GM12878 (cell line): Measurements from ENCODE around the gene MAP3K4. TPM values are rescaled to one million over a fixed set of nuclear protein-coding genes. Genes with fewer than 3 reads are reported as not detected.

Experiments used
- ATAC-seq: fragments of 200-7000 bp; cut with Tn5 transposase; 3 replicates; pipeline ENCODE4 v1.9.1; 2020; ENCODE audit warnings: mild to moderate bottlenecking, moderate library complexity
- BruUV-seq: library from RNA; stranded (reverse); fragments of 400-500 nt; replicated peaks from 2 replicates; lab custom pipeline; 2021; lab: Mats Ljungman, UMichigan
- CTCF ChIA-PET: fragments of 300-600 bp; sonication (Branson Sonifier 250); formaldehyde crosslinking; extraction: SDS; loops from one replicate; lab custom pipeline; 2021; ENCODE audit warnings: inconsistent platforms; lab: Yijun Ruan, JAX
- POLR2A ChIA-PET: fragments of 350-600 bp; formaldehyde crosslinking; extraction: SDS; loops from one replicate; lab custom pipeline; 2021; ENCODE audit warnings: inconsistent platforms; lab: Charles Lee
- RAD21 ChIA-PET: fragments of 300-600 bp; sonication (Branson Sonifier 250); formaldehyde crosslinking; loops from one replicate; lab custom pipeline; 2023; ENCODE audit warnings: antibody characterized with exemption; ENCODE audit not compliant: unreplicated experiment; lab: Charles Lee
- SMC1A ChIA-PET: fragments of 300-600 bp; sonication (Branson Sonifier 250); formaldehyde crosslinking; loops from one replicate; lab custom pipeline; 2023; ENCODE audit not compliant: unreplicated experiment, uncharacterized antibody; lab: Charles Lee
- DNase-seq: peaks from one replicate; pipeline ENCODE4 v3.0.0-alpha.2; 2011; ENCODE audit warnings: low read depth, low spot score
- FAIRE-seq: peaks from 3 replicates; lab custom pipeline; 2011; peaks lifted over from hg19 to GRCh38; lab: Jason Lieb, UNC
- H2AFZ ChIP-seq: 2 replicates; pipeline ENCODE4 v1.6.0; 2011; ENCODE audit warnings: low read depth, low read length, control low read depth; ENCODE audit not compliant: control insufficient read depth
- H3K27ac ChIP-seq: 2 replicates; pipeline ENCODE4 v1.5.1; 2011; ENCODE audit warnings: control low read depth; ENCODE audit not compliant: control insufficient read depth, insufficient read depth
- H3K27me3 ChIP-seq, 2 experiments: replicated peaks in 1 of 2; 2 replicates each; pipeline versions ENCODE4 v1.6.0 to v1.6.1; 2011; ENCODE audit warnings: low read length in 1 of 2; ENCODE audit not compliant: control insufficient read depth in 2 of 2, insufficient read depth in 2 of 2
- H3K36me3 ChIP-seq, 2 experiments: 2 replicates each; pipeline ENCODE4 v1.5.1; 2011; ENCODE audit warnings: low read length in 1 of 2; ENCODE audit not compliant: control insufficient read depth in 2 of 2, insufficient read depth in 2 of 2
- H3K4me1 ChIP-seq: 2 replicates; pipeline ENCODE4 v1.6.1; 2011; ENCODE audit warnings: mild to moderate bottlenecking, low read length, moderate library complexity, mixed read lengths; ENCODE audit not compliant: control insufficient read depth, insufficient read depth
- H3K4me2 ChIP-seq: 2 replicates; pipeline ENCODE4 v1.6.0; 2011; ENCODE audit warnings: control low read depth; ENCODE audit not compliant: control insufficient read depth, insufficient read depth
- H3K4me3 ChIP-seq: fragments of 200-600 bp; sonication (generic); 2 replicates; pipeline ENCODE4 v1.5.1; 2016
- H3K79me2 ChIP-seq: 2 replicates; pipeline ENCODE4 v1.6.0; 2011; ENCODE audit warnings: low read length; ENCODE audit not compliant: control insufficient read depth, insufficient read depth
- H3K9ac ChIP-seq: 2 replicates; pipeline ENCODE4 v1.8.0; 2011; ENCODE audit warnings: low read length, control low read depth, mixed read lengths; ENCODE audit not compliant: control insufficient read depth, insufficient read depth
- H3K9me3 ChIP-seq: replicated peaks from 3 replicates; pipeline ENCODE4 v1.5.1; 2011; ENCODE audit warnings: mild to moderate bottlenecking, low read length; ENCODE audit not compliant: control insufficient read depth, insufficient read depth
- H4K20me1 ChIP-seq: 2 replicates; pipeline ENCODE4 v1.6.0; 2011; ENCODE audit not compliant: control insufficient read depth, insufficient read depth
- CREM ChIP-seq: IDR thresholded peaks from 2 replicates; pipeline ENCODE4 v1.6.1; 2014; ENCODE audit warnings: antibody characterized with exemption, low read depth
- NBN ChIP-seq: fragments of 450-650 bp; IDR thresholded peaks from 2 replicates; pipeline ENCODE4 v1.6.1; 2016
- RB1 ChIP-seq: fragments of 450-650 bp; formaldehyde crosslinking; IDR thresholded peaks from 2 replicates; pipeline ENCODE4 v1.6.1; 2017; ENCODE audit warnings: mild to moderate bottlenecking, borderline replicate concordance
- SMAD1 ChIP-seq: fragments of 450-650 bp; IDR thresholded peaks from 2 replicates; pipeline ENCODE4 v1.6.1; 2018; ENCODE audit warnings: mild to moderate bottlenecking, low read depth; ENCODE audit not compliant: partially characterized antibody
- SMAD5 ChIP-seq: IDR thresholded peaks from 2 replicates; pipeline ENCODE4 v1.6.1; 2016; ENCODE audit warnings: antibody characterized with exemption, low read depth
- ZNF207 ChIP-seq: fragments of 450-650 bp; IDR thresholded peaks from 2 replicates; pipeline ENCODE4 v1.6.1; 2014; ENCODE audit warnings: antibody characterized with exemption, mild to moderate bottlenecking, borderline replicate concordance
- WGBS: methylation state at CpG from one replicate; pipeline ENCODE4 v1.1.6; 2016; ENCODE audit warnings: low lambda C conversion rate; ENCODE audit not compliant: insufficient replicate concordance, insufficient coverage; ENCODE audit errors: missing lambda C conversion rate; 5-methylcytosine and 5-hydroxymethylcytosine counted together
- in situ Hi-C: fragments of 300-500 bp; cut with MboI; formaldehyde crosslinking; loops from 9 replicates; pipeline ENCODE4 v1.14.3; 2018; ENCODE audit warnings: mixed read lengths
- intact Hi-C: fragments of 100-400 bp; cut with micrococcal nuclease; formaldehyde crosslinking; loops from one replicate; pipeline ENCODE4 v1.14.2; 2022; ENCODE audit not compliant: unreplicated experiment
- polyA plus RNA-seq, 11 experiments: library from polyadenylated mRNA; depleted of rRNA in 4 of 11; unstranded in 6 of 11; stranded (reverse) in 5 of 11; fragments of >200 nt; fragmentation: Nextera tagmentation in 4 of 11; fragmentation: Illumina TruSeq in 1 of 11; extraction: Ambion mirVana in 4 of 11; extraction: Trizol in 1 of 11; gene quantifications; 1 replicate in 1 of 11; 2 replicates in 10 of 11; pipeline versions ENCODE4 v1.2.1 to v1.2.3, GENCODE V29; 2011 to 2016; ENCODE audit warnings: inconsistent platforms in 2 of 11, missing spikeins in 2 of 11, low read depth in 1 of 11
- total RNA-seq, 4 experiments: library from RNA; depleted of rRNA in 3 of 4; stranded (reverse); fragments of >200 nt in 3 of 4; fragmentation: Illumina TruSeq in 1 of 4; extraction: Trizol in 1 of 4; gene quantifications; 2 replicates each; pipeline versions ENCODE4 v1.2.1 to v1.2.3, GENCODE V29; 2013 to 2021
- TF ChIP-seq, protein P1 (sequence below): IDR thresholded peaks from 2 replicates; pipeline ENCODE4 v1.6.1; 2012; ENCODE audit warnings: low read depth, low read length, improper control_type of control experiment

MAP3K4 gene
- total and polyA plus RNA-seq, 10 of the 15 experiments (the other 5 are each of a cell fraction or from before 2014, with no cell fraction given): 14.0 to 44.5 (median 23.1) TPM

DNA sequence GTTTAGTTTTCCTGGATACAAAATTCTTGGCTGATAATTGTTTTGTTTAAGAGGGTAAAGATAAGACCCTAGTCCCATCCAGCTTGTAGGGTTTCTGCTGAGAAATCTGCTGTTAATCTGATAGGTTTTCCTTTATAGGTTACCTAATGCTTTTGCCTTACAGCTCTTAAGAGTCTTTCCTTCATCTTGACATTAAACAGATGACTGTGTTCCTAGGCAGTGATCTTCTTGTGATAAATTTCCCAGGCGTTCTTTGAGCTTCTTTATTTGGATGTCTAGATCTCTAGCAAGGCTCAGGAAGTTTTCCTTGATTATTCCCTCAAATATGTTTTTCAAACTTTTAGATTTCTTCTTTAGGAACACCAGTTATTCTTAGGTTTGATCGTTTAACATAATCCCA is 134.0 kb downstream of the MAP3K4 start:
- no peak overlapping the region for H2AFZ ChIP-seq
- SMC1A ChIA-PET: interaction anchor here (1.2 to 1.9 kb wide), 2 partner anchors 37 to 49 kb away, joined by 3 to 4 read pairs; no protein-coding TSS in a partner anchor
- H3K36me3 ChIP-seq: peaks cover 1 to 6% of the 10 kb centered on the region in 2 experiments; a peak in 3 of 4 replicates
- H4K20me1 ChIP-seq: no peaks in the 10 kb centered on the region; the same call in 1 of the 2 replicates
- POLR2A ChIA-PET: interaction anchor here (0.6 kb wide), 1 partner anchor 10 kb away, joined by 3 read pairs; no protein-coding TSS in a partner anchor
- H3K4me2 ChIP-seq: no peak overlapping the region
- H3K27ac ChIP-seq: no peak overlapping the region
- no peaks in the 10 kb centered on the region for H3K27me3 ChIP-seq
- H3K4me3 ChIP-seq: no peak overlapping the region
- peaks cover 2% of the 10 kb centered on the region; the same call in 1 of the 3 replicates for H3K9me3 ChIP-seq
- DNase-seq (no peak), FAIRE-seq (no peak), ATAC-seq (no peak)
- RAD21 ChIA-PET: no interaction called here
- in situ Hi-C loops: loop anchor here (25.0 kb wide), 1 partner anchor 237 kb away; no protein-coding TSS in a partner anchor
- H3K4me1 ChIP-seq: no peaks in the 10 kb centered on the region
- CTCF ChIA-PET: interaction anchor here (1.0 to 1.7 kb wide), 2 partner anchors 16 to 87 kb away, joined by 3 to 4 read pairs; no protein-coding TSS in a partner anchor
- TF ChIP-seq SMAD5: no peak
- H3K9ac ChIP-seq: no peak overlapping the region
- intact Hi-C loops: no loop called here
- no peaks in the 10 kb centered on the region for H3K79me2 ChIP-seq
- 75% methylated on average over 2 of the region's 2 CpGs for WGBS
- BruUV-seq: no TSS peak

DNA sequence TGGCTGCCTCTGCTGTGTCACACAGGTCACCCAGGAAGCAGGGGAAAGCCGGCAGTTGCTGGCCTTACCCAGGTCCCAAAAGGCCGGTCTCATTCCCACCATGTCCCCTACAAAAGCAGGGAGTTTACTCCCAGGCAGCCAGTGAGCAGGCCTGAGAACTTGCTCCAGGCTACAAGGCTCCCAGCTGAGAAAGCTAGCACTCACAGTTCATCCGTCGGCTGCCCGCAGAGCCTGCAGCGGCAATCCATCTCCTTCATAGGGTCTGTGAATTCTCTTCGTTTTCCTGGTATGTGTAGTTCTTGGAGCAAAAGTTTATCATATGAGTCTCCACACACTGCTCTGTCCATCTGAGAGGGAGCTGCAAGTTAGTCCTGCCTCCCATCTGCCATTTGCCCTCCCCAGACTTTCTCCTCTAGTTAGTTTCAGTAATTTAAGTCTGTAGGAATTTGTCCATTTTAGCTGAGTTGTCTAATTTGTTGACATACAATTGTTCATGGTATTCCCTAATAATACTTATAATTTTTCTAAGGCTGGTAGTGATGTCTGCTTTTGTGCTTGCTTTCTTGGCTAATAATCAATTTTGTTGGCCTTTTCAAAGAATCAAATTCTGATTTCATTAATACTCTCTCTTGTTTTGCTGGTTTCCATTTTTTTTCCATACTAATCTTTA is 135.6 kb downstream of the MAP3K4 start:
- no peak for FAIRE-seq
- in situ Hi-C loops: loop anchor here (25.0 kb wide), 1 partner anchor 235 kb away; no protein-coding TSS in a partner anchor
- no peak for DNase-seq
- H3K79me2 ChIP-seq: no peaks in the 10 kb centered on the region
- H3K4me3 ChIP-seq: no peak overlapping the region
- no TSS peak for BruUV-seq
- H3K9me3 ChIP-seq: peaks cover 2% of the 10 kb centered on the region; the same call in 1 of the 3 replicates
- no peak overlapping the region for H3K9ac ChIP-seq
- RAD21 ChIA-PET: no interaction called here
- POLR2A ChIA-PET: no interaction called here
- SMC1A ChIA-PET: interaction anchor here (0.7 to 1.4 kb wide), 3 partner anchors 18 to 137 kb away, joined by 3 read pairs; no protein-coding TSS in a partner anchor
- TF ChIP-seq NBN (no peak), ZNF207 (no peak), CREM (no peak), RB1 (no peak), SMAD1 (no peak)
- TF ChIP-seq, protein P1, sequence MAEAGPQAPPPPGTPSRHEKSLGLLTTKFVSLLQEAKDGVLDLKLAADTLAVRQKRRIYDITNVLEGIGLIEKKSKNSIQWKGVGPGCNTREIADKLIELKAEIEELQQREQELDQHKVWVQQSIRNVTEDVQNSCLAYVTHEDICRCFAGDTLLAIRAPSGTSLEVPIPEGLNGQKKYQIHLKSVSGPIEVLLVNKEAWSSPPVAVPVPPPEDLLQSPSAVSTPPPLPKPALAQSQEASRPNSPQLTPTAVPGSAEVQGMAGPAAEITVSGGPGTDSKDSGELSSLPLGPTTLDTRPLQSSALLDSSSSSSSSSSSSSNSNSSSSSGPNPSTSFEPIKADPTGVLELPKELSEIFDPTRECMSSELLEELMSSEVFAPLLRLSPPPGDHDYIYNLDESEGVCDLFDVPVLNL: no peak
- H3K4me2 ChIP-seq: no peak overlapping the region
- no peak overlapping the region for H3K27ac ChIP-seq
- peaks cover 1 to 6% of the 10 kb centered on the region in 2 experiments; a peak in 3 of 4 replicates for H3K36me3 ChIP-seq
- H3K4me1 ChIP-seq: no peaks in the 10 kb centered on the region
- no peak overlapping the region for H2AFZ ChIP-seq
- CTCF ChIA-PET: no interaction called here
- no peaks in the 10 kb centered on the region for H3K27me3 ChIP-seq
- no peak for ATAC-seq
- no peaks in the 10 kb centered on the region; the same call in 1 of the 2 replicates for H4K20me1 ChIP-seq
- intact Hi-C loops: no loop called here
- 99% methylated on average over 7 of the region's 7 CpGs for whole genome bisulfite sequencing
